Neural cell (in vitro differentiated cells): Measurements from ENCODE around the gene TRIM6.

Source experiments
- EP300 ChIP-seq: fragments of 450-650 bp; conservative IDR thresholded peaks from 2 replicates; pipeline ENCODE4 v1.6.1; 2014; ENCODE audit warnings: antibody characterized with exemption, mild to moderate bottlenecking, moderate library complexity; ENCODE audit not compliant: poor library complexity, severe bottlenecking
- EZH2 ChIP-seq: fragments of 200-600, 300-800 bp; shearing (Covaris generic), sonication (generic); IDR thresholded peaks from 2 replicates; pipeline ENCODE4 v1.6.1; 2014; ENCODE audit warnings: antibody characterized with exemption, low read length, borderline replicate concordance, mild to moderate bottlenecking; ENCODE audit not compliant: insufficient read depth, poor library complexity, severe bottlenecking
- POLR2AphosphoS5 ChIP-seq: IDR thresholded peaks from 2 replicates; pipeline ENCODE4 v1.6.1; 2012
- TF ChIP-seq, protein P1 (sequence below): fragments of 450-650 bp; IDR thresholded peaks from 2 replicates; pipeline ENCODE4 v1.5.1; 2014; ENCODE audit warnings: antibody characterized with exemption, mild to moderate bottlenecking, moderate library complexity; ENCODE audit not compliant: poor library complexity, severe bottlenecking

DNA sequence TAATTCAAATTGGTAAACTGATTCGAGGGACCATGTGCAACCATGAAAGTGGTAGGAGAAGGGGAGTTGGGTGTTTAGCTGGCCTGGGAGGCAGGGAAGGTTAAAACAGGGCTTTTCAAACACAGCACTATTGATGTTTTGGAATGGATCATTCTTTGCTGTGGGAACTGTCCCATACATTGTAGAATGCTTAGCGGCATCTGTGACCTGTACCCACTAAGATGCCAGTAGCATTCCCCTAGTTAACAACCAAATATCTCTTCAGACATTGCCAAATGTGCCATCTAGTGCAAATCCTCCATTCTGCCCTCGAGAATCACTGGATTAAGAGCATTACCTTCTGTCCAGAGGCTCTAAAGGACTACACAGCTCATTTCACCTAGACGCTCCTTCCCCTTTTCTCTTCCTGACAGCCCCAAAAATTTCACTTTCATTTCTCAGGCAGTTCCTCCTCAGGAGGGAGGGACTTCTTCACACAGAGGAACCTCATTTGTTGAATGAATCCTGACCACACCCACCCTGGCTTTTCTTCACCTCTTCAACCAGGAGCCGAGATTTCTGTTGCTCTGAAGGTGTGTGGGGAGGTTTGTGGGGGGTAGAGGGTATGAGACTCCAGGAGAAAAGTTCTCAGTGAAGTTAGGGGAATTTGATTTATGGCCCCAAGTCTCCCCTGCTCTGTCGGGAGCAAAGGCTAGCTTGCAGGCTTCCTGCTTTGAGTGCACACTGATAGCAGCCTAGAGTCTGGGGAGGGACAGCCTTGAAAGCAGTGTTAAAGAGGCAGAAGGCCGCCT, 28.2 kb downstream of the TRIM6 start, which contains the start of gene TRIM34:
- TF ChIP-seq EP300 (no peak), EZH2 (no peak), POLR2AphosphoS5 (no peak)
- TF ChIP-seq, protein P1, sequence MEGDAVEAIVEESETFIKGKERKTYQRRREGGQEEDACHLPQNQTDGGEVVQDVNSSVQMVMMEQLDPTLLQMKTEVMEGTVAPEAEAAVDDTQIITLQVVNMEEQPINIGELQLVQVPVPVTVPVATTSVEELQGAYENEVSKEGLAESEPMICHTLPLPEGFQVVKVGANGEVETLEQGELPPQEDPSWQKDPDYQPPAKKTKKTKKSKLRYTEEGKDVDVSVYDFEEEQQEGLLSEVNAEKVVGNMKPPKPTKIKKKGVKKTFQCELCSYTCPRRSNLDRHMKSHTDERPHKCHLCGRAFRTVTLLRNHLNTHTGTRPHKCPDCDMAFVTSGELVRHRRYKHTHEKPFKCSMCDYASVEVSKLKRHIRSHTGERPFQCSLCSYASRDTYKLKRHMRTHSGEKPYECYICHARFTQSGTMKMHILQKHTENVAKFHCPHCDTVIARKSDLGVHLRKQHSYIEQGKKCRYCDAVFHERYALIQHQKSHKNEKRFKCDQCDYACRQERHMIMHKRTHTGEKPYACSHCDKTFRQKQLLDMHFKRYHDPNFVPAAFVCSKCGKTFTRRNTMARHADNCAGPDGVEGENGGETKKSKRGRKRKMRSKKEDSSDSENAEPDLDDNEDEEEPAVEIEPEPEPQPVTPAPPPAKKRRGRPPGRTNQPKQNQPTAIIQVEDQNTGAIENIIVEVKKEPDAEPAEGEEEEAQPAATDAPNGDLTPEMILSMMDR = no peak
